ENCODE results near the gene ZCCHC18. TPM values are rescaled to one million over a fixed set of nuclear protein-coding genes. Genes with fewer than 3 reads are reported as not detected.
A peak's percentile ranks its signal among the peaks of the same experiment; 100 is the strongest.

ZCCHC18 gene
- total and polyA plus RNA-seq, 2 donors (not counting 1 experiment from before 2014, with no cell fraction given) = 16.9 to 28.2 TPM

- no peaks in the 10 kb centered on the region for H3K36me3 ChIP-seq (replicated peaks in 1 of 2; ENCODE audit: control extremely low read depth in 1 of 2, control insufficient read depth in 1 of 2, extremely low read depth in 1 of 2, insufficient read depth in 2 of 2, low read length in 1 of 2)
- intact Hi-C loops (cut with micrococcal nuclease) = no loop called here
- no peaks in the 10 kb centered on the region for H3K9me3 Mint-ChIP-seq (ENCODE audit: insufficient read depth)
- H4K20me1 ChIP-seq (ENCODE audit: control insufficient read depth, insufficient read depth, low read length, poor library complexity, severe bottlenecking) = no peaks in the 10 kb centered on the region
- DNase-seq = no peak
- H3K4me1 Mint-ChIP-seq = peaks cover 41% of the 10 kb centered on the region
- H3K79me2 ChIP-seq (ENCODE audit: control insufficient read depth, insufficient read depth, low read length) = no peaks in the 10 kb centered on the region
- H3K27me3 ChIP-seq (replicated peaks in 1 of 4; ENCODE audit: control extremely low read depth in 1 of 4, control insufficient read depth in 3 of 4, insufficient read depth in 4 of 4, low read length in 3 of 4) = no peaks in the 10 kb centered on the region
- no peak overlapping the region for H3K4me3 ChIP-seq (ENCODE audit: control extremely low read depth in 1 of 5, extremely low read depth in 1 of 5, insufficient read depth in 1 of 5, low read depth in 2 of 5, low read length in 4 of 5)
- H3K27ac Mint-ChIP-seq = no peak overlapping the region
- ChIA-PET CTCF (no interaction called here), POLR2A (no interaction called here)
- no peak for TF ChIP-seq EZH2 (IDR thresholded peaks at IDR 0.05; ENCODE audit: borderline replicate concordance, insufficient read depth, low read depth, low read length, poor library complexity, severe bottlenecking)
- TF ChIP-seq CTCF (IDR thresholded peaks at IDR 0.05) = no peak
- H3K4me2 ChIP-seq (replicated peaks; ENCODE audit: low read depth, low read length, poor library complexity, severe bottlenecking) = no peak overlapping the region
- no peak for ATAC-seq (ENCODE audit: low read depth)
- no peak overlapping the region for H3K9ac ChIP-seq (ENCODE audit: low read length)
- no peaks in the 10 kb centered on the region for H3K9me3 ChIP-seq (ENCODE audit: control extremely low read depth in 1 of 3, control insufficient read depth in 2 of 3, insufficient read depth in 1 of 3, low read length in 2 of 3)
- no peak overlapping the region for H3K4me3 Mint-ChIP-seq
- H2AFZ ChIP-seq (ENCODE audit: insufficient read depth, low read depth, low read length, poor library complexity, severe bottlenecking) = no peak overlapping the region
- H3K27me3 Mint-ChIP-seq = no peaks in the 10 kb centered on the region
- H3K4me1 ChIP-seq (ENCODE audit: control insufficient read depth in 2 of 2, insufficient read depth in 2 of 2, low read length in 2 of 2) = peaks cover 25 to 31% of the 10 kb centered on the region in 2 donors
- H3K27ac ChIP-seq (ENCODE audit: low read length in 2 of 2) = no peak overlapping the region
Observed at GRCh38 chrX:104117759-104118158, 5.4 kb downstream of the ZCCHC18 start.

GRCh38 chrX:104118765-104119164, 6.4 kb downstream of the ZCCHC18 start:
- Histone ChIP-seq H3K9ac (ENCODE audit: low read length) (no peak overlapping the region), H4K20me1 (ENCODE audit: control insufficient read depth, insufficient read depth, low read length, poor library complexity, severe bottlenecking) (no peaks in the 10 kb centered on the region), H3K4me1 (ENCODE audit: control insufficient read depth in 2 of 2, insufficient read depth in 2 of 2, low read length in 2 of 2) (peaks cover 25 to 36% of the 10 kb centered on the region in 2 donors), H3K9me3 (ENCODE audit: control extremely low read depth in 1 of 3, control insufficient read depth in 2 of 3, insufficient read depth in 1 of 3, low read length in 2 of 3) (no peaks in the 10 kb centered on the region), H3K4me3 (ENCODE audit: control extremely low read depth in 1 of 5, extremely low read depth in 1 of 5, insufficient read depth in 1 of 5, low read depth in 2 of 5, low read length in 4 of 5) (no peak overlapping the region), H3K27me3 (replicated peaks in 1 of 4; ENCODE audit: control extremely low read depth in 1 of 4, control insufficient read depth in 3 of 4, insufficient read depth in 4 of 4, low read length in 3 of 4) (no peaks in the 10 kb centered on the region), H3K4me2 (replicated peaks; ENCODE audit: low read depth, low read length, poor library complexity, severe bottlenecking) (no peak overlapping the region), H3K36me3 (replicated peaks in 1 of 2; ENCODE audit: control extremely low read depth in 1 of 2, control insufficient read depth in 1 of 2, extremely low read depth in 1 of 2, insufficient read depth in 2 of 2, low read length in 1 of 2) (no peaks in the 10 kb centered on the region), H3K27ac (ENCODE audit: low read length in 2 of 2) (no peak overlapping the region), H3K79me2 (ENCODE audit: control insufficient read depth, insufficient read depth, low read length) (no peaks in the 10 kb centered on the region), H2AFZ (ENCODE audit: insufficient read depth, low read depth, low read length, poor library complexity, severe bottlenecking) (no peak overlapping the region)
- Mint-ChIP-seq H3K4me1 (peaks cover 43% of the 10 kb centered on the region), H3K9me3 (ENCODE audit: insufficient read depth) (no peaks in the 10 kb centered on the region), H3K27ac (peak overlapping the region; percentile 65), H3K4me3 (no peak overlapping the region), H3K27me3 (no peaks in the 10 kb centered on the region)
- DNase-seq (peak; percentile 17), ATAC-seq (ENCODE audit: low read depth) (no peak)
- intact Hi-C loops (cut with micrococcal nuclease) = no loop called here
- ChIA-PET CTCF (interaction anchor here (1.6 kb wide), 1 partner anchor 20 kb away, joined by 4 read pairs; no protein-coding TSS in a partner anchor), POLR2A (no interaction called here)
- no CpG with 5 or more reads among the region's 1 CpG for WGBS (ENCODE audit: insufficient coverage)
- TF ChIP-seq CTCF (IDR thresholded peaks at IDR 0.05) (no peak), EZH2 (IDR thresholded peaks at IDR 0.05; ENCODE audit: borderline replicate concordance, insufficient read depth, low read depth, low read length, poor library complexity, severe bottlenecking) (no peak)
